Loucy (cell line): ENCODE measurements around the gene RINT1.
"Not testable (repeated sequence)": the region's sequence is repeated elsewhere in the genome, so short reads cannot be mapped to it uniquely, and the experiment has no call there.

Source experiments
- H2AFZ ChIP-seq: fragments of 200-600 bp; sonication (generic); 2 replicates; pipeline ENCODE4 v1.6.0; 2016; ENCODE audit warnings: antibody characterized with exemption, mild to moderate bottlenecking, low read length, moderate library complexity
- H3F3A ChIP-seq: fragments of 200-600 bp; 2 replicates; pipeline ENCODE4 v1.6.0; 2016; ENCODE audit warnings: antibody characterized with exemption, low read depth, mild to moderate bottlenecking
- H3K27me3 ChIP-seq: fragments of 200-600 bp; sonication (generic); 2 replicates; pipeline ENCODE4 v1.6.1; 2014; ENCODE audit warnings: low read length, mild to moderate bottlenecking; ENCODE audit not compliant: insufficient read depth, poor library complexity, severe bottlenecking
- H3K36me3 ChIP-seq: fragments of 200-600 bp; sonication (generic); 2 replicates; pipeline ENCODE4 v1.6.1; 2016; ENCODE audit warnings: low read length; ENCODE audit not compliant: insufficient read depth
- H3K4me1 ChIP-seq: fragments of 200-600 bp; sonication (generic); 2 replicates; pipeline ENCODE4 v1.5.1; 2014; ENCODE audit warnings: low read length, mild to moderate bottlenecking; ENCODE audit not compliant: insufficient read depth, poor library complexity, severe bottlenecking
- H3K4me2 ChIP-seq: fragments of 200-600 bp; sonication (generic); 2 replicates; pipeline ENCODE4 v1.6.0; 2014; ENCODE audit warnings: antibody characterized with exemption, low read length, low read depth, mild to moderate bottlenecking; ENCODE audit not compliant: poor library complexity, severe bottlenecking
- H3K4me3 ChIP-seq: fragments of 200-600 bp; sonication (generic); 2 replicates; pipeline ENCODE4 v1.5.1; 2014; ENCODE audit warnings: low read length, mild to moderate bottlenecking, mixed read lengths; ENCODE audit not compliant: poor library complexity, severe bottlenecking
- H3K79me2 ChIP-seq: fragments of 200-600 bp; sonication (generic); 2 replicates; pipeline ENCODE4 v1.6.1; 2014; ENCODE audit warnings: low read length; ENCODE audit not compliant: insufficient read depth
- H3K9ac ChIP-seq: fragments of 200-600 bp; sonication (generic); 2 replicates; pipeline ENCODE4 v1.6.0; 2014; ENCODE audit warnings: mild to moderate bottlenecking, low read depth, low read length, moderate library complexity; ENCODE audit not compliant: poor library complexity, severe bottlenecking
- H3K9me2 ChIP-seq: fragments of 200-600 bp; sonication (generic); replicated peaks from 2 replicates; pipeline ENCODE4 v1.6.1; 2016; ENCODE audit warnings: low read depth, low read length, mixed read lengths
- H3K9me3 ChIP-seq: fragments of 200-600 bp; sonication (generic); 2 replicates; pipeline ENCODE4 v1.6.1; 2014; ENCODE audit warnings: mild to moderate bottlenecking, antibody characterized with exemption, low read length, low read depth; ENCODE audit not compliant: insufficient read depth
- H4K20me1 ChIP-seq: fragments of 200-600 bp; sonication (generic); 2 replicates; pipeline ENCODE4 v1.6.0; 2014; ENCODE audit warnings: antibody characterized with exemption, low read length, mild to moderate bottlenecking; ENCODE audit not compliant: insufficient read depth, poor library complexity, severe bottlenecking
- EZH2phosphoT487 ChIP-seq: fragments of 200-600 bp; IDR thresholded peaks from 2 replicates; pipeline ENCODE4 v1.6.1; 2018; ENCODE audit warnings: antibody characterized with exemption, mild to moderate bottlenecking, moderate library complexity, borderline replicate concordance
- TF ChIP-seq, protein P1 (sequence below): fragments of 200-600 bp; sonication (generic); conservative IDR thresholded peaks from 2 replicates; pipeline ENCODE4 v1.5.1; 2014; ENCODE audit warnings: mild to moderate bottlenecking, antibody characterized with exemption, low read length

Gene RINT1

DNA sequence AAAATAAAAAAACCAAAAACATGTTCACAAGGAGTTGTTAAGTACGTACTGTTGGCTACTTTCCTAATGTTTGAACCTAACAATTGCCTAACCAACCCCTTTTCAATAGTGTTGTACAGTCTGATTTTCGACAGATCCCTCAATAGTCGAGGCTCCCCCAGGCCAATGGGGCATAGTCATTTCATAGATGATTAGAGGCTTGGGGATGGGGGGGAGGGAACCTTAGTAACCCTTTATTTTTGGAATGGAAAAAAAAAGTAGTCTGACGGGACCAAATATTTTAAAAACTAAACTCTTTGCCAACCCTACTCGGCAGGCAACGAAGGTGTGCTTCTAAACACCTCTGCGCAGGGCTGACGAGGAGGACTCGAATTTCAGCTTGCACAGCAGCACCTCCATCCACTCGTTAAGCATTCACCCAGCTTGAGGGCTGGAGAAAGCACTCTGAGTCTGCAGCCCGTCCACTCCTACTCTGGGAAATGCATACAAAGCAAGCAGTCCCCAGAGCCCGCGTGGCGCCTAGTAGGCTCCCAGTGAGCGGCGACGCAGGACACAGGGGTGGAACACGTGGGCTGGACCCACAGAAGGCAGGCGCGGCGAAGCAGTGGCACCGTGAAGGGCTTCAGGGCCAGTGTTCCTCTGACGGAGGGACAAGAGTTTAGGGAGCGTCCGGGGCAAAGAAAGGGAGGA, 10.8 kb upstream of the RINT1 start:
- Histone ChIP-seq H3K27me3 (no peaks in the 10 kb centered on the region), H3K36me3 (no peaks in the 10 kb centered on the region), H4K20me1 (peaks cover 3% of the 10 kb centered on the region), H3K9me3 (no peaks in the 10 kb centered on the region), H3K4me2 (peak overlapping the region; percentile 69), H3K4me3 (peak overlapping the region; percentile 75), H3K4me1 (peaks cover 16% of the 10 kb centered on the region), H3F3A (no peaks in the 10 kb centered on the region), H2AFZ (peak overlapping the region; percentile 70), H3K79me2 (peaks cover 22% of the 10 kb centered on the region; the same call in 1 of the 2 replicates), H3K9me2 (no peaks in the 10 kb centered on the region), H3K9ac (peak overlapping the region; percentile 68)
- TF ChIP-seq EZH2phosphoT487 = no peak
- TF ChIP-seq, protein P1, sequence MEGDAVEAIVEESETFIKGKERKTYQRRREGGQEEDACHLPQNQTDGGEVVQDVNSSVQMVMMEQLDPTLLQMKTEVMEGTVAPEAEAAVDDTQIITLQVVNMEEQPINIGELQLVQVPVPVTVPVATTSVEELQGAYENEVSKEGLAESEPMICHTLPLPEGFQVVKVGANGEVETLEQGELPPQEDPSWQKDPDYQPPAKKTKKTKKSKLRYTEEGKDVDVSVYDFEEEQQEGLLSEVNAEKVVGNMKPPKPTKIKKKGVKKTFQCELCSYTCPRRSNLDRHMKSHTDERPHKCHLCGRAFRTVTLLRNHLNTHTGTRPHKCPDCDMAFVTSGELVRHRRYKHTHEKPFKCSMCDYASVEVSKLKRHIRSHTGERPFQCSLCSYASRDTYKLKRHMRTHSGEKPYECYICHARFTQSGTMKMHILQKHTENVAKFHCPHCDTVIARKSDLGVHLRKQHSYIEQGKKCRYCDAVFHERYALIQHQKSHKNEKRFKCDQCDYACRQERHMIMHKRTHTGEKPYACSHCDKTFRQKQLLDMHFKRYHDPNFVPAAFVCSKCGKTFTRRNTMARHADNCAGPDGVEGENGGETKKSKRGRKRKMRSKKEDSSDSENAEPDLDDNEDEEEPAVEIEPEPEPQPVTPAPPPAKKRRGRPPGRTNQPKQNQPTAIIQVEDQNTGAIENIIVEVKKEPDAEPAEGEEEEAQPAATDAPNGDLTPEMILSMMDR = no peak

- Histone ChIP-seq H3K79me2 (peaks cover 22% of the 10 kb centered on the region; the same call in 1 of the 2 replicates), H3K4me1 (peaks cover 16% of the 10 kb centered on the region), H3K4me2 (peak within 1 kb of the TSS; percentile 69), H3K9ac (peak within 1 kb of the TSS; percentile 68), H3K9me2 (no peaks in the 10 kb centered on the region), H3K36me3 (no peaks in the 10 kb centered on the region), H2AFZ (peak within 1 kb of the TSS; percentile 96), H3K4me3 (peak within 1 kb of the TSS; percentile 75), H3K27me3 (no peaks in the 10 kb centered on the region), H3F3A (no peaks in the 10 kb centered on the region), H4K20me1 (peaks cover 3% of the 10 kb centered on the region), H3K9me3 (no peaks in the 10 kb centered on the region)
- TF ChIP-seq, protein P1 = no peak
- no peak for TF ChIP-seq EZH2phosphoT487
These were observed 10.1 kb upstream of the RINT1 start, which contains the start of gene PUS7 for GRCh38 chr7:105521717-105522463. Gene PUS7, minus strand, starts transcription at chr7:105522271. Its CDS starts 13,759 bp downstream, at chr7:105508512.

DNA sequence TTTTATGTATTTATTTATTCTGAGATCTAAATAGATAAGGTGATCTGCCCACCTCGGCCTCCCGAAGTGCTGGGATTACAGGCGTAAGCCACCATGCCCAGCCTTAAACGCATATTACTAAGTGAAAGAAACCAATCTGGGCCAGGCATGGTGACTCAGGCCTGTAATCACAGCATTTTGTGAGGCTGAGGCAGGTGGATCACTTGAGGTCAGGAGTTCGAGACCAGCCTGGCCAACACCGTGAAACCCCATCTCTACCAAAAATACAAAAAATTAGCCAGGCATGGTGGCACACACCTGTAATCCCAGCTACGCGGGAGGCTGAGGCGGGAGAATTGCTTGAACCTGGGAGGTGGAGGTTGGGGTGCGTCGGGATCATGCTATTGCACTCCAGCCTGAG, 7.6 kb upstream of the RINT1 start:
- not testable (repeated sequence) for H3K27me3 ChIP-seq, H3F3A ChIP-seq

More for the DNA sequence above, 7.6 kb upstream of the RINT1 start:
- not testable (repeated sequence) for H3K4me3 ChIP-seq, H3K4me2 ChIP-seq, H3K36me3 ChIP-seq, H3K9ac ChIP-seq, H2AFZ ChIP-seq, H3K9me3 ChIP-seq, H4K20me1 ChIP-seq, H3K9me2 ChIP-seq
- H3K4me1 ChIP-seq = peaks cover 11% of the 10 kb centered on the region
- H3K79me2 ChIP-seq = peaks cover 10% of the 10 kb centered on the region; the same call in 1 of the 2 replicates
